Measurements from ENCODE around the gene GZMH.
"Not testable (repeated sequence)": the region's sequence is repeated elsewhere in the genome, so short reads cannot be mapped to it uniquely, and the experiment has no call there.

The GZMH gene

GRCh38 chr14:24609655-24610344 is at the start of gene GZMH:
Gene GZMH, minus strand, starts transcription at chr14:24609685. Its CDS starts 72 bp downstream, at chr14:24609613.
- DNase-seq, result peak; percentile 49

GRCh38 chr14:24648361-24648760 is 38.9 kb upstream of the GZMH start:
- not testable (repeated sequence) for DNase-seq

- DNase-seq, result no peak
These were observed 30.4 kb upstream of the GZMH start for GRCh38 chr14:24639905-24640304.

- no peak for DNase-seq
These were observed 29.8 kb upstream of the GZMH start for GRCh38 chr14:24639270-24639669.

- DNase-seq, result peak; percentile 75
These were observed 24.7 kb upstream of the GZMH start, which contains the start of gene GZMB for GRCh38 chr14:24634158-24634557. Gene GZMB, minus strand, starts transcription at chr14:24634190. Its CDS starts 30 bp downstream, at chr14:24634160.

- no peak for DNase-seq
These were observed 23.9 kb upstream of the GZMH start for GRCh38 chr14:24633353-24633752.

- no peak for DNase-seq
These were observed 23.3 kb upstream of the GZMH start for GRCh38 chr14:24632761-24633160.

GRCh38 chr14:24632336-24632735 is 22.9 kb upstream of the GZMH start:
- DNase-seq, result no peak

- peak; percentile 23 for DNase-seq
These were observed 22.4 kb upstream of the GZMH start for GRCh38 chr14:24631749-24632335.

- DNase-seq, result no peak
These were observed 21.5 kb upstream of the GZMH start for GRCh38 chr14:24630872-24631477.

- DNase-seq, result no peak
These were observed 20.8 kb upstream of the GZMH start for GRCh38 chr14:24630087-24630871.

- no peak for DNase-seq
These were observed 20.0 kb upstream of the GZMH start for GRCh38 chr14:24629521-24629920.

GRCh38 chr14:24613747-24614146 is 4.3 kb upstream of the GZMH start:
- no peak for DNase-seq

GRCh38 chr14:24613241-24613640 is 3.8 kb upstream of the GZMH start:
- no peak for DNase-seq

GRCh38 chr14:24612196-24612595 is 2.7 kb upstream of the GZMH start:
- peak; percentile 33 for DNase-seq

GRCh38 chr14:24607635-24608514 is 1.6 kb downstream of the GZMH start:
- DNase-seq, result no peak

GRCh38 chr14:24607081-24607480 is 2.4 kb downstream of the GZMH start:
- no peak for DNase-seq

GRCh38 chr14:24606297-24606696 is 3.2 kb downstream of the GZMH start:
- DNase-seq, result no peak

GRCh38 chr14:24605435-24606190 is 3.9 kb downstream of the GZMH start:
- DNase-seq, result peak; percentile 73

- no peak for DNase-seq
These were observed 12.1 kb downstream of the GZMH start for GRCh38 chr14:24597403-24597802.

GRCh38 chr14:24595073-24595808 is 14.2 kb downstream of the GZMH start:
- DNase-seq, result no peak
